Measurements from ENCODE around the gene VSIG10L2. TPM values are rescaled to one million over a fixed set of nuclear protein-coding genes. Genes with fewer than 3 reads are reported as not detected.

The VSIG10L2 gene
- total RNA-seq, 2 donors from 2014 or later = not detected

GRCh38 chr11:125923012-125923579 lies 22.7 kb upstream of the VSIG10L2 start:
- H3K4me1 Mint-ChIP-seq = no peaks in the 10 kb centered on the region
- no peaks in the 10 kb centered on the region for H3K9me3 Mint-ChIP-seq
- peak; percentile 76 for ATAC-seq (replicated peaks)
- no peaks in the 10 kb centered on the region for H3K36me3 Mint-ChIP-seq (ENCODE audit: low read depth)
- no peak overlapping the region for H3K4me3 Mint-ChIP-seq
- H3K27me3 Mint-ChIP-seq = peaks cover 27% of the 10 kb centered on the region
- H3K27ac Mint-ChIP-seq = no peak overlapping the region

GRCh38 chr11:125923633-125924032 lies 22.2 kb upstream of the VSIG10L2 start:
- H3K27ac Mint-ChIP-seq = no peak overlapping the region

GRCh38 chr11:125924384-125925007 lies 21.3 kb upstream of the VSIG10L2 start:
- Mint-ChIP-seq H3K4me1 (no peaks in the 10 kb centered on the region), H3K27me3 (peaks cover 18% of the 10 kb centered on the region), H3K4me3 (no peak overlapping the region), H3K27ac (no peak overlapping the region), H3K9me3 (no peaks in the 10 kb centered on the region), H3K36me3 (ENCODE audit: low read depth) (no peaks in the 10 kb centered on the region)
- no peak for ATAC-seq (replicated peaks)

More at GRCh38 chr11:125923633-125924032, 22.2 kb upstream of the VSIG10L2 start:
- Mint-ChIP-seq H3K4me1 (no peaks in the 10 kb centered on the region), H3K36me3 (ENCODE audit: low read depth) (no peaks in the 10 kb centered on the region), H3K9me3 (no peaks in the 10 kb centered on the region), H3K27me3 (peaks cover 22% of the 10 kb centered on the region), H3K4me3 (no peak overlapping the region)
- ATAC-seq (replicated peaks) = no peak

GRCh38 chr11:125925247-125925740 lies 20.6 kb upstream of the VSIG10L2 start:
- Mint-ChIP-seq H3K9me3 (no peaks in the 10 kb centered on the region), H3K27me3 (peaks cover 19% of the 10 kb centered on the region), H3K27ac (no peak overlapping the region), H3K36me3 (ENCODE audit: low read depth) (no peaks in the 10 kb centered on the region), H3K4me1 (no peaks in the 10 kb centered on the region), H3K4me3 (no peak overlapping the region)
- ATAC-seq (replicated peaks) = no peak

- peaks cover 19% of the 10 kb centered on the region for H3K27me3 Mint-ChIP-seq
Observed at GRCh38 chr11:125925804-125926203, 20.0 kb upstream of the VSIG10L2 start.

GRCh38 chr11:125926682-125927081 lies 19.2 kb upstream of the VSIG10L2 start:
- no peaks in the 10 kb centered on the region for H3K4me1 Mint-ChIP-seq
- no peak overlapping the region for H3K27ac Mint-ChIP-seq
- H3K36me3 Mint-ChIP-seq (ENCODE audit: low read depth) = no peaks in the 10 kb centered on the region
- ATAC-seq (replicated peaks) = no peak
- H3K27me3 Mint-ChIP-seq = peaks cover 21% of the 10 kb centered on the region
- no peak overlapping the region for H3K4me3 Mint-ChIP-seq
- no peaks in the 10 kb centered on the region for H3K9me3 Mint-ChIP-seq

More at GRCh38 chr11:125925804-125926203, 20.0 kb upstream of the VSIG10L2 start:
- Mint-ChIP-seq H3K27ac (no peak overlapping the region), H3K4me1 (no peaks in the 10 kb centered on the region), H3K4me3 (no peak overlapping the region), H3K36me3 (ENCODE audit: low read depth) (no peaks in the 10 kb centered on the region), H3K9me3 (no peaks in the 10 kb centered on the region)
- ATAC-seq (replicated peaks) = no peak

- no peaks in the 10 kb centered on the region for H3K9me3 Mint-ChIP-seq
- H3K27ac Mint-ChIP-seq = no peak overlapping the region
- ATAC-seq (replicated peaks) = no peak
- no peaks in the 10 kb centered on the region for H3K4me1 Mint-ChIP-seq
- no peaks in the 10 kb centered on the region for H3K36me3 Mint-ChIP-seq (ENCODE audit: low read depth)
- H3K27me3 Mint-ChIP-seq = peaks cover 21% of the 10 kb centered on the region
- H3K4me3 Mint-ChIP-seq = no peak overlapping the region
Observed at GRCh38 chr11:125929445-125930075, 16.3 kb upstream of the VSIG10L2 start.

GRCh38 chr11:125930076-125930450 lies 15.8 kb upstream of the VSIG10L2 start:
- Mint-ChIP-seq H3K9me3 (no peaks in the 10 kb centered on the region), H3K4me3 (no peak overlapping the region), H3K27me3 (peaks cover 21% of the 10 kb centered on the region), H3K4me1 (no peaks in the 10 kb centered on the region), H3K27ac (no peak overlapping the region), H3K36me3 (ENCODE audit: low read depth) (no peaks in the 10 kb centered on the region)
- ATAC-seq (replicated peaks) = no peak

GRCh38 chr11:125931116-125931515 lies 14.7 kb upstream of the VSIG10L2 start:
- H3K27ac Mint-ChIP-seq = no peak overlapping the region
- no peaks in the 10 kb centered on the region for H3K9me3 Mint-ChIP-seq
- peaks cover 21% of the 10 kb centered on the region for H3K27me3 Mint-ChIP-seq
- H3K36me3 Mint-ChIP-seq (ENCODE audit: low read depth) = no peaks in the 10 kb centered on the region
- H3K4me3 Mint-ChIP-seq = no peak overlapping the region
- ATAC-seq (replicated peaks) = no peak
- no peaks in the 10 kb centered on the region for H3K4me1 Mint-ChIP-seq

GRCh38 chr11:125931668-125932067 lies 14.2 kb upstream of the VSIG10L2 start:
- Mint-ChIP-seq H3K4me3 (no peak overlapping the region), H3K36me3 (ENCODE audit: low read depth) (no peaks in the 10 kb centered on the region), H3K27me3 (peaks cover 20% of the 10 kb centered on the region), H3K4me1 (no peaks in the 10 kb centered on the region), H3K27ac (no peak overlapping the region), H3K9me3 (no peaks in the 10 kb centered on the region)
- ATAC-seq (replicated peaks) = no peak

GRCh38 chr11:125932301-125932700 lies 13.5 kb upstream of the VSIG10L2 start:
- H3K4me1 Mint-ChIP-seq = no peaks in the 10 kb centered on the region
- peaks cover 14% of the 10 kb centered on the region for H3K27me3 Mint-ChIP-seq
- no peaks in the 10 kb centered on the region for H3K9me3 Mint-ChIP-seq
- no peak for ATAC-seq (replicated peaks)
- H3K36me3 Mint-ChIP-seq (ENCODE audit: low read depth) = no peaks in the 10 kb centered on the region
- H3K4me3 Mint-ChIP-seq = no peak overlapping the region
- H3K27ac Mint-ChIP-seq = no peak overlapping the region

- Mint-ChIP-seq H3K36me3 (ENCODE audit: low read depth) (no peaks in the 10 kb centered on the region), H3K27ac (no peak overlapping the region), H3K27me3 (peaks cover 10% of the 10 kb centered on the region), H3K4me1 (no peaks in the 10 kb centered on the region), H3K4me3 (no peak overlapping the region), H3K9me3 (no peaks in the 10 kb centered on the region)
- peak; percentile 56 for ATAC-seq (replicated peaks)
Observed at GRCh38 chr11:125933030-125933813, 12.6 kb upstream of the VSIG10L2 start.

GRCh38 chr11:125934473-125934872 lies 11.4 kb upstream of the VSIG10L2 start:
- Mint-ChIP-seq H3K36me3 (ENCODE audit: low read depth) (no peaks in the 10 kb centered on the region), H3K4me1 (no peaks in the 10 kb centered on the region)

GRCh38 chr11:125935056-125935455 lies 10.8 kb upstream of the VSIG10L2 start:
- Mint-ChIP-seq H3K27ac (no peak overlapping the region), H3K4me3 (no peak overlapping the region), H3K36me3 (ENCODE audit: low read depth) (no peaks in the 10 kb centered on the region), H3K27me3 (peaks cover 7% of the 10 kb centered on the region), H3K4me1 (no peaks in the 10 kb centered on the region), H3K9me3 (peaks cover 5% of the 10 kb centered on the region)
- ATAC-seq (replicated peaks) = no peak

More at GRCh38 chr11:125934473-125934872, 11.4 kb upstream of the VSIG10L2 start:
- Mint-ChIP-seq H3K27ac (no peak overlapping the region), H3K4me3 (no peak overlapping the region), H3K27me3 (peaks cover 10% of the 10 kb centered on the region), H3K9me3 (peaks cover 5% of the 10 kb centered on the region)
- no peak for ATAC-seq (replicated peaks)
